Measurements from ENCODE around the gene ECT2L. TPM values are rescaled to one million over a fixed set of nuclear protein-coding genes. Genes with fewer than 3 reads are reported as not detected.

The ECT2L gene
- under 1 TPM in 1 of 2 donors, not detected in 1; under 0.01 TPM for total RNA-seq
- polyA plus RNA-seq: under 1 TPM in 1 of 2 donors, not detected in 1; 0.32 TPM

DNA sequence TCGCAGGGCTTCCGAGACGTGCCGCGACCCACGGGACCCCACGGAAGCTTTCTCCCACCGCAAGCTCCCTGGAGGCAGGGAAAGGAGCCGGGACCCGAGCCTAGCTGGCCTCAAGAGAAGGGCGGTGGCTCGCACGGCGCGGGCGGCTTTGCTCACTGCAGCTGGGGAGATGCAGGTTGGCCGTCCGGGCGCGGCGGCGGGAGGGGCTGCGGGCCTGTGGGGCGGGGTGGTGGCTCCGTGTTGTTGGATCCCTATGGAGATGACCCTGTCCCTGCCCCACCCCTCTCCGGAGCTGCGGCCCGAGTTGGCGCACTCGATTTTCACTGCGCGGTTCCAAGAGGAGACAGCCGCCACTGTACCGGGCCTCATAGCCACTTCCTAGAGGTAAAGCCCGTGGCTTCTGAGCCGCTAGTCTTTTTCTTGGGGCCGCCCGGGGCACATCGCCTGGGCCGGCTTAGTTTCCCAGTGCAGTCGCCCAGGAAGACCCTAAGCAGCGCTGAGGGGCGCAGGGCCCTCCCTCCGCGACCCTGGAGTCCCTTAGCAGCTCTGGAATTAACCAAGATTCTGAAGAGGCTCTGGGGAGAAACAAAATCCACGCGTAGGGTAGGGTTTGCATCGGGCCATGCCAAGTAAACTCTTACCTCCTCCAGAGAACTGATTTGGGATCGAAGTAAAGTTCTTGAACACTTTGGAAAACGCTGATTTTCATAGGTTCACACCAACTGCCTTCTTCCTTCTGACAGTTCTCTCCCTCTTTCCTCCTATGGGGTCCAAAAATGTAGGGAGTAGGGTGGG is at the start of gene ECT2L:
Gene ECT2L (plus strand): TSS at position 279 of the 795 bp plus-strand sequence. CDS start 17,188 bp downstream, outside the sequence.
- H3K9ac ChIP-seq (ENCODE audit: low read depth in 1 of 2, low read length in 2 of 2): no peak within 1 kb of the TSS
- no peaks in the 10 kb centered on the region for H3K27me3 ChIP-seq (ENCODE audit: control insufficient read depth in 4 of 4, insufficient read depth in 4 of 4, low read length in 3 of 4)
- no peaks in the 10 kb centered on the region for H3K9me3 ChIP-seq (ENCODE audit: control insufficient read depth in 4 of 4, low read length in 3 of 4)
- H3K36me3 ChIP-seq (ENCODE audit: control insufficient read depth in 4 of 4, insufficient read depth in 3 of 4, low read depth in 1 of 4, low read length in 3 of 4): peaks cover 0 to 7% (median 4%) of the 10 kb centered on the region in 4 donors
- DNase-seq (ENCODE audit: low spot score): peak; percentile 49
- H3K4me1 ChIP-seq (ENCODE audit: control insufficient read depth in 4 of 4, insufficient read depth in 4 of 4, low read length in 3 of 4): no peaks in the 10 kb centered on the region
- no peak within 1 kb of the TSS for H3K27ac ChIP-seq (ENCODE audit: low read depth in 1 of 2, low read length in 2 of 2)
- 23% methylated on average over 50 of the region's 50 CpGs for WGBS
- TF ChIP-seq MAX (IDR thresholded peaks at IDR 0.05): no peak
- H3K4me3 ChIP-seq (ENCODE audit: low read depth in 1 of 3, low read length in 3 of 3): peak within 1 kb of the TSS in 1 of 3 donors; percentile 15

DNA sequence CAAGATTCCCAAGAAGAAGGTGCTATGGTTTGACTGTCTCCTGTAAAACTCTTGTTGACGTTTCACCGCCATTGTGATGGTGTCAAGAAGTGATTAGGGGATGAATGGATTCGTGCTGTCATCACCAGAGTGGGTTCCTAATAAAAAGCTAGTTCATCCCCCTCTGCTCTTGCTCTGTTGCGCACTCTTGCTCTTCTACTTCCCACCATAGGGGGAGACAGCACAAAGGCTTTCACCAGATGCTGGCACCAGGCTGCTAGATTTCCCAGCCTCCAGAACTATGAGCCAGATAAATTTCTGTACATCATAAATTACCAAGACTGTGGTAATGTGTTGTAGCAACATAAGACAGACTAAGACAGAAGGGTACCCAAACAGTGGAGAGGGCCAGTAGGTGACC is 43.9 kb upstream of the ECT2L start:
- no peaks in the 10 kb centered on the region for H3K4me1 ChIP-seq (ENCODE audit: control insufficient read depth in 4 of 4, insufficient read depth in 4 of 4, low read length in 3 of 4)
- TF ChIP-seq YY1 (IDR thresholded peaks at IDR 0.05): no peak
- TF ChIP-seq SP1 (IDR thresholded peaks at IDR 0.05): no peak
- no peak for TF ChIP-seq ZBTB33 (IDR thresholded peaks at IDR 0.05)
- no peak for TF ChIP-seq JUND (IDR thresholded peaks at IDR 0.05)
- TF ChIP-seq GABPA (IDR thresholded peaks at IDR 0.05 in 1 of 2, conservative IDR thresholded peaks at IDR 0.05 in 1 of 2): no peak
- TF ChIP-seq CTCF (IDR thresholded peaks at IDR 0.05; ENCODE audit: low read depth, low read length, missing input control): no peak
- TF ChIP-seq RXRA (IDR thresholded peaks at IDR 0.05): no peak
- no peak for TF ChIP-seq EGR1 (IDR thresholded peaks at IDR 0.05; ENCODE audit: low read depth in 2 of 2)
- H3K27me3 ChIP-seq (ENCODE audit: control insufficient read depth in 4 of 4, insufficient read depth in 4 of 4, low read length in 3 of 4): no peaks in the 10 kb centered on the region
- no peaks in the 10 kb centered on the region for H3K9me3 ChIP-seq (ENCODE audit: control insufficient read depth in 4 of 4, low read length in 3 of 4)
- no peak overlapping the region for H3K9ac ChIP-seq (ENCODE audit: low read depth in 1 of 2, low read length in 2 of 2)
- WGBS: 96% methylated on average over 4 of the region's 4 CpGs
- H3K27ac ChIP-seq (ENCODE audit: low read depth in 1 of 2, low read length in 2 of 2): no peak overlapping the region
- DNase-seq (ENCODE audit: low spot score): no peak
- no peaks in the 10 kb centered on the region for H3K36me3 ChIP-seq (ENCODE audit: control insufficient read depth in 4 of 4, insufficient read depth in 3 of 4, low read depth in 1 of 4, low read length in 3 of 4)
- H3K4me3 ChIP-seq (ENCODE audit: low read depth in 1 of 3, low read length in 3 of 3): no peak overlapping the region

- 84% methylated on average over 4 of the region's 4 CpGs for WGBS
- no peaks in the 10 kb centered on the region for H3K27me3 ChIP-seq (ENCODE audit: control insufficient read depth in 4 of 4, insufficient read depth in 4 of 4, low read length in 3 of 4)
- no peak overlapping the region for H3K27ac ChIP-seq (ENCODE audit: low read depth in 1 of 2, low read length in 2 of 2)
- no peaks in the 10 kb centered on the region for H3K4me1 ChIP-seq (ENCODE audit: control insufficient read depth in 4 of 4, insufficient read depth in 4 of 4, low read length in 3 of 4)
- no peak overlapping the region for H3K4me3 ChIP-seq (ENCODE audit: low read depth in 1 of 3, low read length in 3 of 3)
- DNase-seq (ENCODE audit: low spot score): no peak
- H3K9ac ChIP-seq (ENCODE audit: low read depth in 1 of 2, low read length in 2 of 2): no peak overlapping the region
- no peaks in the 10 kb centered on the region for H3K36me3 ChIP-seq (ENCODE audit: control insufficient read depth in 4 of 4, insufficient read depth in 3 of 4, low read depth in 1 of 4, low read length in 3 of 4)
- no peaks in the 10 kb centered on the region for H3K9me3 ChIP-seq (ENCODE audit: control insufficient read depth in 4 of 4, low read length in 3 of 4)
- TF ChIP-seq HNF4G (IDR thresholded peaks at IDR 0.05) (no peak), NR2F2 (IDR thresholded peaks at IDR 0.05) (peak; percentile 54)
Observed at GRCh38 chr6:138757136-138757535, 38.8 kb upstream of the ECT2L start.
